ENCODE results near the gene SLAMF1. TPM values are rescaled to one million over a fixed set of nuclear protein-coding genes. Genes with fewer than 3 reads are reported as not detected.

SLAMF1 gene
- total RNA-seq, 1 donor from 2014 or later = not detected

DNA sequence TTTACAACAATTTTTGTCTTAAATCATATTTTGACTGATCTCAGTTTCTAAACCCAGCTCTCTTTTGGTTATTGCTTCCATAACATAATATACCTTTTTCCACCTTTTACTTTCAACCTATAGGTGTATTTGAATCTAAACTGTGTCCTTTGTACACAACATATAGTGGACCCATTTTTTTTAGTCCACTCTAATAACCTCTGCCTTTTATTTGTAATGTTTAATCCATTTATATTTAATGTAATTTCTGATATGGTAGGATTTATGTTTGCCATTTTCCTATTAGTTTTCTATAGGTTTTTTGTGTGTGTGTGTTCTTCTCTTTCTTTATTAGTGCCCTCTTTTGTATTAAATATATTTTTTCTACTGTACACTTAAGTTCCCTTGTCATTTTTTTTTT is 22.4 kb upstream of the SLAMF1 start:
- Mint-ChIP-seq H3K4me3 (no peak overlapping the region), H3K27ac (ENCODE audit: unreplicated experiment) (no peak overlapping the region), H3K27me3 (ENCODE audit: low read depth) (peaks cover 18% of the 10 kb centered on the region), H3K4me1 (no peaks in the 10 kb centered on the region), H3K9me3 (peaks cover 3% of the 10 kb centered on the region), H3K36me3 (ENCODE audit: low read depth) (no peaks in the 10 kb centered on the region)
- no peak for DNase-seq (ENCODE audit: low read depth, low spot score)
- TF ChIP-seq, protein P1, sequence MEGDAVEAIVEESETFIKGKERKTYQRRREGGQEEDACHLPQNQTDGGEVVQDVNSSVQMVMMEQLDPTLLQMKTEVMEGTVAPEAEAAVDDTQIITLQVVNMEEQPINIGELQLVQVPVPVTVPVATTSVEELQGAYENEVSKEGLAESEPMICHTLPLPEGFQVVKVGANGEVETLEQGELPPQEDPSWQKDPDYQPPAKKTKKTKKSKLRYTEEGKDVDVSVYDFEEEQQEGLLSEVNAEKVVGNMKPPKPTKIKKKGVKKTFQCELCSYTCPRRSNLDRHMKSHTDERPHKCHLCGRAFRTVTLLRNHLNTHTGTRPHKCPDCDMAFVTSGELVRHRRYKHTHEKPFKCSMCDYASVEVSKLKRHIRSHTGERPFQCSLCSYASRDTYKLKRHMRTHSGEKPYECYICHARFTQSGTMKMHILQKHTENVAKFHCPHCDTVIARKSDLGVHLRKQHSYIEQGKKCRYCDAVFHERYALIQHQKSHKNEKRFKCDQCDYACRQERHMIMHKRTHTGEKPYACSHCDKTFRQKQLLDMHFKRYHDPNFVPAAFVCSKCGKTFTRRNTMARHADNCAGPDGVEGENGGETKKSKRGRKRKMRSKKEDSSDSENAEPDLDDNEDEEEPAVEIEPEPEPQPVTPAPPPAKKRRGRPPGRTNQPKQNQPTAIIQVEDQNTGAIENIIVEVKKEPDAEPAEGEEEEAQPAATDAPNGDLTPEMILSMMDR (conservative IDR thresholded peaks at IDR 0.05) = no peak

DNA sequence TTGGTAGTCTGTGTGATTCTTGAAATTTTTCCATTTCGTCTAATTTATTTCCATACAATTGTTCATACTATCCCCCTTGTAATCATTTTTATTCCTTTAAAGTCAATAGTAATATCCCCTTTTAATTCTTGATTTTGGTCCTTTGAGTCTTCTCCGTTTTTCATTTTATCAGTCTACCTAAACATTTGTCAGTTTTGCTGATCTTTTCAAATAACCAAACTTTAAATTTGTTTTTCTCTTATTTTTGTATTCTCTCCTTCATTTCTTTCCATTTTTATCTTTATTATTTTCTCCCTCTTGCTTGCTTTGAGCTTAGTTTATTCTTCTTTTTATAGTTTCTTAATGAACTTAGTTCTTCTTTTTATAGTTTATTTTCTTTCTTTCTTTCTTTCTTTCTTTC is 21.1 kb upstream of the SLAMF1 start:
- peaks cover 3% of the 10 kb centered on the region for H3K9me3 Mint-ChIP-seq
- H3K27ac Mint-ChIP-seq (ENCODE audit: unreplicated experiment) = no peak overlapping the region
- H3K27me3 Mint-ChIP-seq (ENCODE audit: low read depth) = peaks cover 18% of the 10 kb centered on the region
- no peak overlapping the region for H3K4me3 Mint-ChIP-seq
- TF ChIP-seq, protein P1 (conservative IDR thresholded peaks at IDR 0.05) = no peak
- H3K4me1 Mint-ChIP-seq = no peaks in the 10 kb centered on the region
- no peak for DNase-seq (ENCODE audit: low read depth, low spot score)
- no peaks in the 10 kb centered on the region for H3K36me3 Mint-ChIP-seq (ENCODE audit: low read depth)

DNA sequence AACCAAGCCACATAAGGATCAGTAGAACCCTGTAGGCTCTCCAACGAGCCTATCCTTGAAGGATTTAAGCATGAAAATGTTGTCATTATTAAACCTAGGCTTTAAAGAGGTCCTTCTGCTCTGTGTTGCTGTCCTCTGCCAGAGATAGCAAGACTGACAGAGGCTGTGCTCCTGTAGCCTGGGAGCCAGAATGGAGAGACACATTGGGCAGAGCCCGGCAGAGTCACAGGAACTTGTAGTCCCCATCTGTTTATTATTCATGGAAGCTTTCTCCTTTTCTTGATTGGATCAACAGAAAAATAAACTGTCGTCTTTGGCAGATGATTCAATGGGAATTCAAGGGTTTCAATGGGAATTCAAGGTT is 19.2 kb upstream of the SLAMF1 start:
- Mint-ChIP-seq H3K9me3 (peaks cover 3% of the 10 kb centered on the region), H3K36me3 (ENCODE audit: low read depth) (no peaks in the 10 kb centered on the region), H3K27ac (ENCODE audit: unreplicated experiment) (no peak overlapping the region), H3K4me1 (no peaks in the 10 kb centered on the region), H3K27me3 (ENCODE audit: low read depth) (peaks cover 15% of the 10 kb centered on the region), H3K4me3 (no peak overlapping the region)
- TF ChIP-seq, protein P1 (conservative IDR thresholded peaks at IDR 0.05) = no peak
- DNase-seq (ENCODE audit: low read depth, low spot score) = no peak

DNA sequence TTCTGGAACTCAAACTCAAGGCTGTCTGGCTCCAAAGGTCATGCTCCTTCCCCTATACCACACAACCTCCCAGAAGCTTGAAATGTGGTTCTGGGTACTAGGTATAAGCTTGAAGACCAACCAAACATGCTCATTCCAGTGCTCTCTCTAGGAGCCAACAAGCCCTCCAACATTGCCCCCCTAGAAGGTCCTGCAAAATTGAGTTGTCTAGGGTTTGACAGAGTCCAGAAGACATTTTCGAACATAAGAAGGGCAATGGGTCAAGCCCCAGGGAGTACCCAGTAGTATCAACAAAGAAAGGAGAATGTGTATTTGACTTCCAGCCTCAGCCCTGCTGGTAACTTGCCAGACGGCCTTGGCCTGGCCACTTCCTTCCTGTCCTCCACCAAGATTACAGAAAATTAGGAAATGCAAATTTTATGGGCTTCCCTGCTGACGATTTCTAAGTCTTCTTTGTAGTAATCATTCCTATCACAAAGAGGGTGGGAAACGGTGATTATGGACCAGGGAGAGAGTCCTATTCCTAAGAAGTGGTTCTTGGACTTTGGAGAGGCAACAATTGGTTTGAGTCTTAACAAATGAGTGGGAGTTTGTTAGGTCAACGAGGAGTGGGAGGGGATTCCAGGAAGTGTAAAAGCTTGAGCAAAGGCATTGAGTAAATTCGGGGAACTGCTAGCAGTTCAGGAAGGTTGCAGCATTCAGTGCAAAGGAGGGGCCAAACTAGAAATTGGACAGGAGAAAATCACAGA is 18.7 kb upstream of the SLAMF1 start:
- H3K27ac Mint-ChIP-seq (ENCODE audit: unreplicated experiment) = no peak overlapping the region

GRCh38 chr1:160664573-160665051 is 17.8 kb upstream of the SLAMF1 start:
- H3K27me3 Mint-ChIP-seq (ENCODE audit: low read depth) = peaks cover 6% of the 10 kb centered on the region
- H3K4me1 Mint-ChIP-seq = no peaks in the 10 kb centered on the region
- H3K9me3 Mint-ChIP-seq = peaks cover 3% of the 10 kb centered on the region
- no peak overlapping the region for H3K27ac Mint-ChIP-seq (ENCODE audit: unreplicated experiment)
- H3K36me3 Mint-ChIP-seq (ENCODE audit: low read depth) = no peaks in the 10 kb centered on the region
- TF ChIP-seq, protein P1 (conservative IDR thresholded peaks at IDR 0.05) = no peak
- DNase-seq (ENCODE audit: low read depth, low spot score) = no peak
- H3K4me3 Mint-ChIP-seq = no peak overlapping the region

More for the DNA sequence above, 18.7 kb upstream of the SLAMF1 start:
- Mint-ChIP-seq H3K4me1 (no peaks in the 10 kb centered on the region), H3K9me3 (peaks cover 3% of the 10 kb centered on the region), H3K36me3 (ENCODE audit: low read depth) (no peaks in the 10 kb centered on the region), H3K4me3 (no peak overlapping the region), H3K27me3 (ENCODE audit: low read depth) (peaks cover 11% of the 10 kb centered on the region)
- TF ChIP-seq, protein P1 (conservative IDR thresholded peaks at IDR 0.05) = no peak
- DNase-seq (ENCODE audit: low read depth, low spot score) = no peak

Data from neural crest cell (in vitro differentiated cells).